Thyroid gland (tissue), 4 donors: ENCODE measurements around the gene NUP98. TPM values are rescaled to one million over a fixed set of nuclear protein-coding genes. Genes with fewer than 3 reads are reported as not detected.

ENCODE experiments used
- DNase-seq, 2 donors: peaks; one replicate each; pipeline ENCODE4 v3.0.0-alpha.2; 2019
- H3K27ac ChIP-seq, 3 donors: fragments of 200-600 bp; sonication (generic); 1 replicate in 2 of 3; 2 replicates in 1 of 3; pipeline ENCODE4 v1.5.1; 2016 to 2019; ENCODE audit warnings: mild to moderate bottlenecking in 1 of 3, moderate library complexity in 1 of 3
- H3K27me3 ChIP-seq: fragments of 200-600 bp; sonication (generic); one replicate; pipeline ENCODE4 v1.5.1; 2019
- H3K36me3 ChIP-seq, 2 donors: fragments of 200-600 bp; sonication (generic); one replicate each; pipeline ENCODE4 v1.5.1; 2016 to 2019
- H3K4me1 ChIP-seq, 2 donors: fragments of 200-600 bp; sonication (generic); one replicate each; pipeline ENCODE4 v1.5.1; 2017 to 2019
- H3K4me3 ChIP-seq, 3 donors: fragments of 200-600 bp; sonication (generic); replicated peaks in 1 of 3; 1 replicate in 2 of 3; 2 replicates in 1 of 3; pipeline ENCODE4 v1.5.1; 2016; ENCODE audit warnings: mild to moderate bottlenecking in 1 of 3
- H3K9me3 ChIP-seq: fragments of 200-600 bp; sonication (generic); one replicate; pipeline ENCODE4 v1.5.1; 2017
- POLR2A ChIP-seq, 2 donors: fragments of 450-650 bp; IDR thresholded peaks; one replicate each; pipeline ENCODE4 v1.6.1; 2017; ENCODE audit warnings: antibody characterized with exemption in 2 of 2, mild to moderate bottlenecking in 2 of 2, moderate library complexity in 1 of 2
- WGBS, 2 donors: methylation state at CpG; one replicate each; pipeline ENCODE4 v1.1.5; 2017; 5-methylcytosine and 5-hydroxymethylcytosine counted together
- intact Hi-C: fragments of 100-400 bp; cut with DNase I; formaldehyde crosslinking; loops from one replicate; pipeline ENCODE4 v1.15.1; 2023
- total RNA-seq, 4 donors: library from RNA; depleted of rRNA; stranded (reverse); fragments of >200 nt; gene quantifications; one replicate each; pipeline ENCODE4 v1.2.3, GENCODE V29; 2016
- TF ChIP-seq, protein P1 (sequence below), 6 experiments: fragments of 200-600 bp in 3 of 6; fragments of 450-650 bp in 3 of 6; sonication (generic) in 3 of 6; IDR thresholded peaks; one replicate each; pipeline ENCODE4 v1.5.1; 2016 to 2019; ENCODE audit warnings: antibody characterized with exemption in 6 of 6, mild to moderate bottlenecking in 2 of 6, inconsistent platforms in 1 of 6, moderate library complexity in 1 of 6

The NUP98 gene
- total RNA-seq, 4 donors from 2014 or later = 117 to 188 (median 160) TPM

DNA sequence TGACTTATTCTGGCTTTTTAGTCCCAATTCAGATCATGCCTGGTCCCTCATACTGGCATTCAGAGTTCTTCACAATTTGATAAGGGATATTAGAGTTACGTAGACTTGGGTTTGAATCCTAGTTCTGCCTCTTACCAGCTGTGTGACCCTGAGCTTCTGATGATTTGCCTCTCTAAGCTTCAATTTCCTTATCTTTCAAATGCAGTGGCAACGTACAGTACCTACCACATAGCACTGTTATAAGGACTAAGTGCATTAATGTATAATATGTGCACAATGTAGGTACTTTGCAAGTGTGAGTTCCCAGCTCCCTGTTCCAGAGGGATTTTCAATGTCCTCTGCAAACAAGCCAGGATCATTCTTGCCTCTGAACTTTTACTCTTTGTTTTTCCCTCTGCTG lies 36.1 kb upstream of the NUP98 start:
- Histone ChIP-seq H3K4me1 (peaks cover 0 to 38% of the 10 kb centered on the region in 2 donors), H3K9me3 (no peaks in the 10 kb centered on the region), H3K27ac (no peak overlapping the region), H3K36me3 (no peaks in the 10 kb centered on the region), H3K4me3 (no peak overlapping the region), H3K27me3 (no peaks in the 10 kb centered on the region)
- no peak for TF ChIP-seq POLR2A (IDR thresholded peaks at IDR 0.05)
- TF ChIP-seq, protein P1, sequence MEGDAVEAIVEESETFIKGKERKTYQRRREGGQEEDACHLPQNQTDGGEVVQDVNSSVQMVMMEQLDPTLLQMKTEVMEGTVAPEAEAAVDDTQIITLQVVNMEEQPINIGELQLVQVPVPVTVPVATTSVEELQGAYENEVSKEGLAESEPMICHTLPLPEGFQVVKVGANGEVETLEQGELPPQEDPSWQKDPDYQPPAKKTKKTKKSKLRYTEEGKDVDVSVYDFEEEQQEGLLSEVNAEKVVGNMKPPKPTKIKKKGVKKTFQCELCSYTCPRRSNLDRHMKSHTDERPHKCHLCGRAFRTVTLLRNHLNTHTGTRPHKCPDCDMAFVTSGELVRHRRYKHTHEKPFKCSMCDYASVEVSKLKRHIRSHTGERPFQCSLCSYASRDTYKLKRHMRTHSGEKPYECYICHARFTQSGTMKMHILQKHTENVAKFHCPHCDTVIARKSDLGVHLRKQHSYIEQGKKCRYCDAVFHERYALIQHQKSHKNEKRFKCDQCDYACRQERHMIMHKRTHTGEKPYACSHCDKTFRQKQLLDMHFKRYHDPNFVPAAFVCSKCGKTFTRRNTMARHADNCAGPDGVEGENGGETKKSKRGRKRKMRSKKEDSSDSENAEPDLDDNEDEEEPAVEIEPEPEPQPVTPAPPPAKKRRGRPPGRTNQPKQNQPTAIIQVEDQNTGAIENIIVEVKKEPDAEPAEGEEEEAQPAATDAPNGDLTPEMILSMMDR (IDR thresholded peaks at IDR 0.05) = no peak
- no peak for DNase-seq
- intact Hi-C loops = no loop called here
- WGBS, 2 donors = 96% methylated on average over 2 of the region's 2 CpGs

GRCh38 chr11:3832816-3833215 lies 35.5 kb upstream of the NUP98 start:
- H3K36me3 ChIP-seq = peaks cover under 1% of the 10 kb centered on the region in 2 donors
- peaks cover 0 to 33% of the 10 kb centered on the region in 2 donors for H3K4me1 ChIP-seq
- H3K27me3 ChIP-seq = no peaks in the 10 kb centered on the region
- WGBS, 2 donors = 95 to 100% methylated on average over 2 of the region's 2 CpGs
- no peak overlapping the region for H3K27ac ChIP-seq
- no peak overlapping the region for H3K4me3 ChIP-seq
- H3K9me3 ChIP-seq = no peaks in the 10 kb centered on the region
- DNase-seq = no peak
- TF ChIP-seq, protein P1 (IDR thresholded peaks at IDR 0.05) = no peak
- intact Hi-C loops = no loop called here

GRCh38 chr11:3831378-3832239 lies 34.3 kb upstream of the NUP98 start:
- Histone ChIP-seq H3K27ac (no peak overlapping the region), H3K36me3 (peaks cover 12 to 13% of the 10 kb centered on the region in 2 donors), H3K4me1 (peaks cover 0 to 27% of the 10 kb centered on the region in 2 donors), H3K4me3 (no peak overlapping the region), H3K9me3 (no peaks in the 10 kb centered on the region), H3K27me3 (no peaks in the 10 kb centered on the region)
- TF ChIP-seq POLR2A (IDR thresholded peaks at IDR 0.05) = no peak
- TF ChIP-seq, protein P1 (IDR thresholded peaks at IDR 0.05) = no peak
- 69 to 80% methylated on average over 13 of the region's 13 CpGs for WGBS, 2 donors
- DNase-seq = no peak
- intact Hi-C loops = no loop called here

DNA sequence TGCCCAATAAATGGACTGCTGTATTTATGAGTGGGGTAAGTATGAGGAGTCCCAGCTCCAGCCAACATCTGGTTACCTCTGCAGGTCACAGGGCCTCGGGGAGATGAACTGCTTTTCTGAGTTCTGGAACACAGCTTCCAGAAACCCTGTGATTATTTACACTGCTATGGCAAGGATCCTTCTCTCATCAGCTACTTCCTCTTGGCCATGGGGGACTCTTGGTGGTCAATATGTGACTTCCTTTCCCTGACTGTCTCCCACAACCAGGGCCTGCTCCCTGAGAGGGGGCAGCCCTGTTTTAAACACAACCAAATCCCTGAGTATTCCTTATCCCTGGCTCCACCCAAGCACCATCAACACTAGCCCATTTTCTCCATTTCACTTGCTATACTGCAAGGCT lies 33.4 kb upstream of the NUP98 start:
- no peaks in the 10 kb centered on the region for H3K27me3 ChIP-seq
- peaks cover 0 to 27% of the 10 kb centered on the region in 2 donors for H3K4me1 ChIP-seq
- H3K9me3 ChIP-seq = no peaks in the 10 kb centered on the region
- TF ChIP-seq, protein P1 (IDR thresholded peaks at IDR 0.05) = no peak
- no peak for TF ChIP-seq POLR2A (IDR thresholded peaks at IDR 0.05)
- H3K36me3 ChIP-seq = peaks cover 12 to 17% of the 10 kb centered on the region in 2 donors
- intact Hi-C loops = no loop called here
- no peak overlapping the region for H3K27ac ChIP-seq
- 83 to 85% methylated on average over 1 of the region's 1 CpG for WGBS, 2 donors
- no peak for DNase-seq
- H3K4me3 ChIP-seq = no peak overlapping the region

DNA sequence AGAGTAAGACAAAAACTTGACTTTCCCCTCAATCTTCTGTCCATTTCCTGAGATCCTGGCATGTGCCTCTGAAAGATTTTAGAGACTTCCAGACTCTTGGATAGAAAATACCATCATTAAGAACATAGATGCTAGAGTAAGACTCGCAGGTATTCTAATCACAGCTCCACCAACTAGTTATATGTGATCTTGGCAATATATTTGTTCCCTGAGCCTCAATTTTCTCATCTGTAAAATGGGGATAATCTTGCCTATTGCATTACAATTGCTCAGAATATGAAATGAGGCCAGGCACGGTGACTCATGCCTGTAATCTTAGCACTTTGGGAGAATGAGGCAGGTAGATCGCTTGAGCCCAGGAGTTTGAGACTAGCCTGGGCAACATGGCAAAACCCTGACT lies 32.7 kb upstream of the NUP98 start:
- no peak for DNase-seq

More for the DNA sequence above, 32.7 kb upstream of the NUP98 start:
- intact Hi-C loops = no loop called here
- 97 to 100% methylated on average over 3 of the region's 3 CpGs for WGBS, 2 donors
- Histone ChIP-seq H3K27ac (no peak overlapping the region), H3K27me3 (no peaks in the 10 kb centered on the region), H3K4me3 (no peak overlapping the region), H3K36me3 (peaks cover 12 to 17% of the 10 kb centered on the region in 2 donors), H3K4me1 (peaks cover 0 to 21% of the 10 kb centered on the region in 2 donors), H3K9me3 (no peaks in the 10 kb centered on the region)
- TF ChIP-seq, protein P1 (IDR thresholded peaks at IDR 0.05) = no peak
- TF ChIP-seq POLR2A (IDR thresholded peaks at IDR 0.05) = no peak
